WTC11 (cell line): Measurements from ENCODE around the gene GNRH2. TPM values are rescaled to one million over a fixed set of nuclear protein-coding genes. Genes with fewer than 3 reads are reported as not detected.

Experiments used
- ATAC-seq: fragments of 200-7000 bp; cut with Tn5 transposase; 2 replicates; pipeline ENCODE4 v1.10.0; 2021; ENCODE audit warnings: mild to moderate bottlenecking, moderate library complexity
- CTCF ChIA-PET: fragments of 300-600 bp; sonication (Branson Sonifier 250); formaldehyde crosslinking; loops from one replicate; lab custom pipeline; 2021; ENCODE audit warnings: antibody characterized with exemption; lab: Charles Lee
- POLR2A ChIA-PET: fragments of 350-600 bp; sonication (Branson Sonifier 250); formaldehyde crosslinking; loops from one replicate; lab custom pipeline; 2021; ENCODE audit warnings: antibody characterized with exemption; lab: Charles Lee
- DNase-seq: peaks from one replicate; pipeline ENCODE4 v3.0.0; 2021; ENCODE audit warnings: low spot score
- H3K27ac Mint-ChIP-seq: 2 replicates; pipeline ENCODE4 v1.8.0; 2021; ENCODE audit warnings: mixed read lengths
- H3K27me3 Mint-ChIP-seq: 2 replicates; pipeline ENCODE4 v1.8.0; 2021; ENCODE audit warnings: low read depth, mild to moderate bottlenecking, moderate library complexity, mixed read lengths
- H3K36me3 Mint-ChIP-seq: 2 replicates; pipeline ENCODE4 v1.8.0; 2021; ENCODE audit warnings: mixed read lengths
- H3K4me1 Mint-ChIP-seq: 2 replicates; pipeline ENCODE4 v1.8.0; 2022; ENCODE audit warnings: mixed read lengths
- H3K4me3 Mint-ChIP-seq: 2 replicates; pipeline ENCODE4 v1.8.0; 2021; ENCODE audit warnings: mild to moderate bottlenecking, moderate library complexity, mixed read lengths
- H3K9me3 Mint-ChIP-seq: 2 replicates; pipeline ENCODE4 v1.8.0; 2021; ENCODE audit warnings: mixed read lengths
- ARID4B ChIP-seq: sonication (generic); formaldehyde crosslinking; IDR thresholded peaks from 2 replicates; pipeline ENCODE4 v1.8.0; 2023; ENCODE audit warnings: missing genetic modification reagents, mild to moderate bottlenecking, borderline replicate concordance
- ATF1 ChIP-seq: sonication (generic); formaldehyde crosslinking; IDR thresholded peaks from 2 replicates; pipeline ENCODE4 v1.8.1; 2023; ENCODE audit warnings: mild to moderate bottlenecking, moderate library complexity, missing genetic modification reagents
- CREB1 ChIP-seq: sonication (generic); formaldehyde crosslinking; IDR thresholded peaks from 2 replicates; pipeline ENCODE4 v1.8.0; 2023; ENCODE audit warnings: mild to moderate bottlenecking, missing genetic modification reagents
- E2F5 ChIP-seq: sonication (generic); formaldehyde crosslinking; IDR thresholded peaks from 2 replicates; pipeline ENCODE4 v1.8.1; 2022; ENCODE audit warnings: mild to moderate bottlenecking, moderate library complexity, missing genetic modification reagents
- ERG ChIP-seq: fragments of 250-450 bp; sonication (Bioruptor Pico); IDR thresholded peaks from 2 replicates; pipeline ENCODE4 v1.8.0; 2021; ENCODE audit warnings: mild to moderate bottlenecking
- GTF2I ChIP-seq: fragments of 250-450 bp; sonication (Bioruptor Pico); conservative IDR thresholded peaks from 2 replicates; pipeline ENCODE4 v1.4.0; 2021; ENCODE audit warnings: mild to moderate bottlenecking
- JUN ChIP-seq: sonication (generic); formaldehyde crosslinking; IDR thresholded peaks from 2 replicates; pipeline ENCODE4 v1.8.0; 2023; ENCODE audit warnings: mild to moderate bottlenecking, missing genetic modification reagents
- KAT7 ChIP-seq: sonication (generic); formaldehyde crosslinking; IDR thresholded peaks from 2 replicates; pipeline ENCODE4 v1.8.1; 2023; ENCODE audit warnings: missing genetic modification reagents, mild to moderate bottlenecking, borderline replicate concordance
- NFE2L1 ChIP-seq: sonication (generic); formaldehyde crosslinking; IDR thresholded peaks from 2 replicates; pipeline ENCODE4 v1.8.1; 2023; ENCODE audit warnings: missing genetic modification reagents
- PRRX2 ChIP-seq: fragments of 250-450 bp; sonication (Bioruptor Pico); IDR thresholded peaks from 2 replicates; pipeline ENCODE4 v1.8.0; 2021; ENCODE audit warnings: mild to moderate bottlenecking
- ZBTB43 ChIP-seq: sonication (generic); formaldehyde crosslinking; IDR thresholded peaks from 2 replicates; pipeline ENCODE4 v1.8.1; 2023; ENCODE audit warnings: mild to moderate bottlenecking, missing genetic modification reagents
- ZNF263 ChIP-seq: sonication (generic); formaldehyde crosslinking; IDR thresholded peaks from 2 replicates; pipeline ENCODE4 v1.8.1; 2022; ENCODE audit warnings: low read depth, mild to moderate bottlenecking, moderate library complexity, missing genetic modification reagents
- ZNF396 ChIP-seq: fragments of 250-450 bp; sonication (Bioruptor Pico); IDR thresholded peaks from 2 replicates; pipeline ENCODE4 v1.8.0; 2021; ENCODE audit warnings: mild to moderate bottlenecking, moderate library complexity, borderline replicate concordance
- ZNF416 ChIP-seq: fragments of 250-450 bp; sonication (Bioruptor Pico); IDR thresholded peaks from 2 replicates; pipeline ENCODE4 v1.9.0; 2021; ENCODE audit warnings: mild to moderate bottlenecking, inconsistent platforms
- total RNA-seq: library from RNA; stranded (reverse); gene quantifications from 3 replicates; pipeline ENCODE4 v1.2.3, GENCODE V29; 2021
- TF ChIP-seq, protein P1 (sequence below): fragments of 250-450 bp; sonication (Bioruptor Pico); IDR thresholded peaks from 2 replicates; pipeline ENCODE4 v1.9.0; 2021; ENCODE audit warnings: mild to moderate bottlenecking
- TF ChIP-seq, protein P2 (sequence below): fragments of 250-450 bp; sonication (Bioruptor Pico); conservative IDR thresholded peaks from 2 replicates; pipeline ENCODE4 v1.9.0; 2021; ENCODE audit warnings: mild to moderate bottlenecking
- TF ChIP-seq, protein P3 (sequence below): sonication (generic); formaldehyde crosslinking; IDR thresholded peaks from 2 replicates; pipeline ENCODE4 v1.8.1; 2023; ENCODE audit warnings: mild to moderate bottlenecking, moderate library complexity, missing genetic modification reagents
- TF ChIP-seq, protein P4 (sequence below): sonication (generic); formaldehyde crosslinking; IDR thresholded peaks from 2 replicates; pipeline ENCODE4 v1.8.1; 2022; ENCODE audit warnings: low read depth, missing genetic modification reagents, borderline replicate concordance

Gene GNRH2
- total RNA-seq, 1 experiment from 2014 or later: 1.1 TPM

- ChIA-PET CTCF (no interaction called here), POLR2A (no interaction called here)
- peaks cover 42% of the 10 kb centered on the region for H3K27me3 Mint-ChIP-seq
- ATAC-seq (no peak), DNase-seq (no peak)
- H3K4me1 Mint-ChIP-seq: peaks cover 7% of the 10 kb centered on the region; the same call in 1 of the 2 replicates
- H3K36me3 Mint-ChIP-seq: no peaks in the 10 kb centered on the region
- no peak overlapping the region for H3K4me3 Mint-ChIP-seq
- peaks cover 3% of the 10 kb centered on the region for H3K9me3 Mint-ChIP-seq
- TF ChIP-seq PRRX2 (CRISPR knock-in tag) (no peak), ATF1 (CRISPR knock-in tag) (no peak), JUN (CRISPR knock-in tag) (no peak), KAT7 (CRISPR knock-in tag) (no peak), ZBTB43 (no peak), ZNF396 (CRISPR knock-in tag) (no peak), E2F5 (CRISPR knock-in tag) (no peak), CREB1 (no peak), ERG (CRISPR knock-in tag) (no peak), NFE2L1 (CRISPR knock-in tag) (no peak), ZNF263 (no peak), ZNF416 (CRISPR knock-in tag) (no peak), GTF2I (CRISPR knock-in tag) (no peak), ARID4B (CRISPR knock-in tag) (no peak)
- TF ChIP-seq, protein P1, sequence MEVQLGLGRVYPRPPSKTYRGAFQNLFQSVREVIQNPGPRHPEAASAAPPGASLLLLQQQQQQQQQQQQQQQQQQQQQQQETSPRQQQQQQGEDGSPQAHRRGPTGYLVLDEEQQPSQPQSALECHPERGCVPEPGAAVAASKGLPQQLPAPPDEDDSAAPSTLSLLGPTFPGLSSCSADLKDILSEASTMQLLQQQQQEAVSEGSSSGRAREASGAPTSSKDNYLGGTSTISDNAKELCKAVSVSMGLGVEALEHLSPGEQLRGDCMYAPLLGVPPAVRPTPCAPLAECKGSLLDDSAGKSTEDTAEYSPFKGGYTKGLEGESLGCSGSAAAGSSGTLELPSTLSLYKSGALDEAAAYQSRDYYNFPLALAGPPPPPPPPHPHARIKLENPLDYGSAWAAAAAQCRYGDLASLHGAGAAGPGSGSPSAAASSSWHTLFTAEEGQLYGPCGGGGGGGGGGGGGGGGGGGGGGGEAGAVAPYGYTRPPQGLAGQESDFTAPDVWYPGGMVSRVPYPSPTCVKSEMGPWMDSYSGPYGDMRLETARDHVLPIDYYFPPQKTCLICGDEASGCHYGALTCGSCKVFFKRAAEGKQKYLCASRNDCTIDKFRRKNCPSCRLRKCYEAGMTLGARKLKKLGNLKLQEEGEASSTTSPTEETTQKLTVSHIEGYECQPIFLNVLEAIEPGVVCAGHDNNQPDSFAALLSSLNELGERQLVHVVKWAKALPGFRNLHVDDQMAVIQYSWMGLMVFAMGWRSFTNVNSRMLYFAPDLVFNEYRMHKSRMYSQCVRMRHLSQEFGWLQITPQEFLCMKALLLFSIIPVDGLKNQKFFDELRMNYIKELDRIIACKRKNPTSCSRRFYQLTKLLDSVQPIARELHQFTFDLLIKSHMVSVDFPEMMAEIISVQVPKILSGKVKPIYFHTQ (CRISPR knock-in tag): no peak
- TF ChIP-seq, protein P2, sequence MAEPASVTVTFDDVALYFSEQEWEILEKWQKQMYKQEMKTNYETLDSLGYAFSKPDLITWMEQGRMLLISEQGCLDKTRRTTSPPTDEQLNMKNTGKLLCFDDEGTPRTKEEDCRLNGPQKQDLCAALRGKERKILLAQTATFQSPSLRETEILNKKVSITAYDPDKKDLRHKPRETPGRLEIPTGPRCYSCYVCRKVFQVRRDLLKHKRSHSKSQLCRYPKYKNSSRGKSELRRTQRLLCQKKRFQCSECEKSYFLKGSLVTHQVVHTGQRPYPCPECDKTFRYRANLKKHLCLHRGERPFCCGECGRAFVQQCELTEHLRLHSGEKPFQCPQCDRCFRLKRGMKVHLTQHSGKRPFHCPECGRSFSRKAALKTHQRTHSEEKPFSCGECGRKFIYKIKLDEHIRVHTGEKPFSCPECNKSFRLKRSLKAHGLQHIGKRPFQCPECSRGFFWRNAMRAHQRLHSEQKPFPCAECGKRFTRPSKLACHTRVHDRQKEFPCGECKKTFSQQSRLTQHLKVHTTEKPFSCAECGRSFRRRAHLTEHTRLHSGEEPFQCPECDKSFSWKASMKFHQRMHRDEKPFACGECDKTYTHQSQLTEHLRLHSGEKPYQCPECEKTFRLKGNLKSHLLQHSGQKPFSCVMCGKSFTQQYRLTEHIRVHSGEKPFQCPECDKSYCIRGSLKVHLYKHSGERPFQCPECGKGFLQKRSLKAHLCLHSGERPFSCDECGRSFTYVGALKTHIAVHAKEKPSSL: no peak
- TF ChIP-seq, protein P3, sequence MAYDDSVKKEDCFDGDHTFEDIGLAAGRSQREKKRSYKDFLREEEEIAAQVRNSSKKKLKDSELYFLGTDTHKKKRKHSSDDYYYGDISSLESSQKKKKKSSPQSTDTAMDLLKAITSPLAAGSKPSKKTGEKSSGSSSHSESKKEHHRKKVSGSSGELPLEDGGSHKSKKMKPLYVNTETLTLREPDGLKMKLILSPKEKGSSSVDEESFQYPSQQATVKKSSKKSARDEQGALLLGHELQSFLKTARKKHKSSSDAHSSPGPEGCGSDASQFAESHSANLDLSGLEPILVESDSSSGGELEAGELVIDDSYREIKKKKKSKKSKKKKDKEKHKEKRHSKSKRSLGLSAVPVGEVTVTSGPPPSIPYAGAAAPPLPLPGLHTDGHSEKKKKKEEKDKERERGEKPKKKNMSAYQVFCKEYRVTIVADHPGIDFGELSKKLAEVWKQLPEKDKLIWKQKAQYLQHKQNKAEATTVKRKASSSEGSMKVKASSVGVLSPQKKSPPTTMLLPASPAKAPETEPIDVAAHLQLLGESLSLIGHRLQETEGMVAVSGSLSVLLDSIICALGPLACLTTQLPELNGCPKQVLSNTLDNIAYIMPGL: no peak
- TF ChIP-seq, protein P4, sequence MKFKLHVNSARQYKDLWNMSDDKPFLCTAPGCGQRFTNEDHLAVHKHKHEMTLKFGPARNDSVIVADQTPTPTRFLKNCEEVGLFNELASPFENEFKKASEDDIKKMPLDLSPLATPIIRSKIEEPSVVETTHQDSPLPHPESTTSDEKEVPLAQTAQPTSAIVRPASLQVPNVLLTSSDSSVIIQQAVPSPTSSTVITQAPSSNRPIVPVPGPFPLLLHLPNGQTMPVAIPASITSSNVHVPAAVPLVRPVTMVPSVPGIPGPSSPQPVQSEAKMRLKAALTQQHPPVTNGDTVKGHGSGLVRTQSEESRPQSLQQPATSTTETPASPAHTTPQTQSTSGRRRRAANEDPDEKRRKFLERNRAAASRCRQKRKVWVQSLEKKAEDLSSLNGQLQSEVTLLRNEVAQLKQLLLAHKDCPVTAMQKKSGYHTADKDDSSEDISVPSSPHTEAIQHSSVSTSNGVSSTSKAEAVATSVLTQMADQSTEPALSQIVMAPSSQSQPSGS (CRISPR knock-in tag): no peak
- no peak overlapping the region for H3K27ac Mint-ChIP-seq
Observed at GRCh38 chr20:3084986-3085360, 41.6 kb downstream of the GNRH2 start.
